RWPE2 (cell line): ENCODE data around the gene MGAT3.

Experiments
- ATAC-seq: fragments of 200-7000 bp; cut with Tn5 transposase; 3 replicates; pipeline ENCODE4 v1.9.1; 2021; ENCODE audit warnings: low read depth
- DNase-seq: peaks from one replicate; pipeline ENCODE4 v3.0.0-alpha.2; 2020; ENCODE audit warnings: low spot score
- H3K27ac ChIP-seq: fragments of 450-650 bp; 2 replicates; pipeline ENCODE4 v1.5.1; 2017; ENCODE audit warnings: mild to moderate bottlenecking; ENCODE audit not compliant: poor library complexity, severe bottlenecking
- H3K27me3 ChIP-seq: fragments of 250-450 bp; sonication (Bioruptor Pico); 2 replicates; pipeline ENCODE4 v1.5.1; 2021; ENCODE audit warnings: mild to moderate bottlenecking, moderate library complexity; ENCODE audit not compliant: insufficient read depth, poor library complexity, severe bottlenecking
- H3K36me3 ChIP-seq: fragments of 250-450 bp; sonication (Bioruptor Pico); 2 replicates; pipeline ENCODE4 v1.5.1; 2020; ENCODE audit warnings: low read depth, mild to moderate bottlenecking, moderate library complexity
- H3K4me1 ChIP-seq: fragments of 250-450 bp; sonication (Bioruptor Pico); 2 replicates; pipeline ENCODE4 v1.5.1; 2021; ENCODE audit warnings: mild to moderate bottlenecking, moderate library complexity; ENCODE audit not compliant: insufficient read depth, poor library complexity, severe bottlenecking
- H3K4me3 ChIP-seq: fragments of 250-450 bp; sonication (Bioruptor Pico); 2 replicates; pipeline ENCODE4 v1.5.1; 2021; ENCODE audit warnings: mild to moderate bottlenecking, moderate library complexity; ENCODE audit not compliant: severe bottlenecking
- H3K9me3 ChIP-seq: fragments of 250-450 bp; sonication (Bioruptor Pico); 2 replicates; pipeline ENCODE4 v1.5.1; 2021; ENCODE audit warnings: mild to moderate bottlenecking, moderate library complexity; ENCODE audit not compliant: severe bottlenecking
- TF ChIP-seq, protein P1 (sequence below): fragments of 450-650 bp; IDR thresholded peaks from one replicate; pipeline ENCODE4 v1.5.1; 2017; ENCODE audit warnings: mild to moderate bottlenecking, moderate library complexity; ENCODE audit not compliant: poor library complexity, severe bottlenecking

Gene MGAT3

DNA sequence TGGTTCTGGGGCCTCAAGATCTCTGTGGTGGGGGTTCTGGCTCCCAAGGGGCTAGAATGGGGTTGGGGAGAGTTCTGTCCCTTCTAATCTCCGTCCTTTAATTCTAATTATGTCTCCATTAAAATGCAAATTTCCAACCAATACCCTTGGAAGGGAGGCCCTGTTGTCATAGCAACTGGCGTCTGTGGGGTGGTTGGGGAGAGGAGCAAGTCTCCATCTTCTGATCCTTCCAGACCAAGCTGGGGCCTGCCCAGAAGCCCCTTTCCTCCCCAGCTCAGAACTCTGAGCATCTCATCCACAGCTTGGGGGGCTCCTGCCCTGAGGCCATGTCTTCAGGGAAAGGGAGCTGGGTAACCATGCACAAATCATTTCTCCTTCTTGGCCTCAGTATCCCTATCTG is 81.2 kb downstream of the MGAT3 start:
- no peak for DNase-seq
- peaks cover 2% of the 10 kb centered on the region for H3K4me1 ChIP-seq
- no peaks in the 10 kb centered on the region for H3K36me3 ChIP-seq
- ATAC-seq = no peak
- H3K9me3 ChIP-seq = no peaks in the 10 kb centered on the region
- H3K27ac ChIP-seq = no peak overlapping the region
- no peaks in the 10 kb centered on the region for H3K27me3 ChIP-seq
- no peak overlapping the region for H3K4me3 ChIP-seq
- TF ChIP-seq, protein P1, sequence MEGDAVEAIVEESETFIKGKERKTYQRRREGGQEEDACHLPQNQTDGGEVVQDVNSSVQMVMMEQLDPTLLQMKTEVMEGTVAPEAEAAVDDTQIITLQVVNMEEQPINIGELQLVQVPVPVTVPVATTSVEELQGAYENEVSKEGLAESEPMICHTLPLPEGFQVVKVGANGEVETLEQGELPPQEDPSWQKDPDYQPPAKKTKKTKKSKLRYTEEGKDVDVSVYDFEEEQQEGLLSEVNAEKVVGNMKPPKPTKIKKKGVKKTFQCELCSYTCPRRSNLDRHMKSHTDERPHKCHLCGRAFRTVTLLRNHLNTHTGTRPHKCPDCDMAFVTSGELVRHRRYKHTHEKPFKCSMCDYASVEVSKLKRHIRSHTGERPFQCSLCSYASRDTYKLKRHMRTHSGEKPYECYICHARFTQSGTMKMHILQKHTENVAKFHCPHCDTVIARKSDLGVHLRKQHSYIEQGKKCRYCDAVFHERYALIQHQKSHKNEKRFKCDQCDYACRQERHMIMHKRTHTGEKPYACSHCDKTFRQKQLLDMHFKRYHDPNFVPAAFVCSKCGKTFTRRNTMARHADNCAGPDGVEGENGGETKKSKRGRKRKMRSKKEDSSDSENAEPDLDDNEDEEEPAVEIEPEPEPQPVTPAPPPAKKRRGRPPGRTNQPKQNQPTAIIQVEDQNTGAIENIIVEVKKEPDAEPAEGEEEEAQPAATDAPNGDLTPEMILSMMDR = no peak
